ENCODE measurements around the gene MYO5B.

Gene MYO5B

GRCh38 chr18:49875155-49875554 lies 319.8 kb downstream of the MYO5B start:
- H3K4me1 ChIP-seq (ENCODE audit: control insufficient read depth in 2 of 2, insufficient read depth in 1 of 2, low read depth in 1 of 2, low read length in 2 of 2): no peaks in the 10 kb centered on the region
- H2AFZ ChIP-seq (ENCODE audit: low read length): no peak overlapping the region
- no peak overlapping the region for H2BK120ac ChIP-seq (ENCODE audit: low read depth, low read length)
- H3K79me1 ChIP-seq (ENCODE audit: low read depth, low read length): no peaks in the 10 kb centered on the region
- H3K27ac ChIP-seq (replicated peaks; ENCODE audit: low read length): no peak overlapping the region
- H3K36me3 ChIP-seq (replicated peaks in 1 of 2; ENCODE audit: control insufficient read depth in 2 of 2, insufficient read depth in 2 of 2, low read length in 2 of 2): no peaks in the 10 kb centered on the region
- WGBS, 2 donors (ENCODE audit: extremely low coverage in 2 of 2, insufficient read length in 2 of 2, insufficient replicate concordance in 1 of 2): no CpG with 5 or more reads among the region's 3 CpGs
- peaks cover 0 to 5% (median 0%) of the 10 kb centered on the region in 3 experiments for H3K27me3 ChIP-seq (ENCODE audit: control insufficient read depth in 3 of 3, insufficient read depth in 3 of 3, low read depth in 1 of 3, low read length in 3 of 3)
- no peak overlapping the region for H3K4ac ChIP-seq (ENCODE audit: low read length)
- H3K4me2 ChIP-seq (ENCODE audit: insufficient read depth, low read length, poor library complexity, severe bottlenecking): no peak overlapping the region
- H4K8ac ChIP-seq (ENCODE audit: low read depth, low read length): no peak overlapping the region
- H4K91ac ChIP-seq (ENCODE audit: low read depth, low read length, poor library complexity): no peak overlapping the region
- H2BK15ac ChIP-seq (ENCODE audit: low read length): no peak overlapping the region
- no peak overlapping the region for H3K23ac ChIP-seq (ENCODE audit: low read depth, low read length, poor library complexity)
- H3K14ac ChIP-seq (ENCODE audit: low read length): no peak overlapping the region
- H3K18ac ChIP-seq (ENCODE audit: low read length): no peak overlapping the region
- H3K9ac ChIP-seq (ENCODE audit: low read depth, low read length, poor library complexity): no peak overlapping the region
- no peak overlapping the region for H2AK5ac ChIP-seq (ENCODE audit: low read depth, low read length)
- H2BK5ac ChIP-seq (ENCODE audit: low read length): no peak overlapping the region
- H3K4me3 ChIP-seq (ENCODE audit: low read length in 2 of 2): no peak overlapping the region
- H3K9me3 ChIP-seq (replicated peaks in 1 of 2; ENCODE audit: control insufficient read depth in 2 of 2, insufficient read depth in 1 of 2, low read depth in 1 of 2, low read length in 2 of 2): no peaks in the 10 kb centered on the region
- DNase-seq (ENCODE audit: low spot score): no peak
- H2BK12ac ChIP-seq (ENCODE audit: low read length): no peak overlapping the region

GRCh38 chr18:49874238-49874637 lies 320.7 kb downstream of the MYO5B start:
- no peaks in the 10 kb centered on the region for H3K9me3 ChIP-seq (replicated peaks in 1 of 2; ENCODE audit: control insufficient read depth in 2 of 2, insufficient read depth in 1 of 2, low read depth in 1 of 2, low read length in 2 of 2)
- H3K4me3 ChIP-seq (ENCODE audit: low read length in 2 of 2): no peak overlapping the region
- H3K79me1 ChIP-seq (ENCODE audit: low read depth, low read length): no peaks in the 10 kb centered on the region
- H3K4ac ChIP-seq (ENCODE audit: low read length): no peak overlapping the region
- no peak overlapping the region for H3K18ac ChIP-seq (ENCODE audit: low read length)
- no peak overlapping the region for H3K14ac ChIP-seq (ENCODE audit: low read length)
- no peaks in the 10 kb centered on the region for H3K4me1 ChIP-seq (ENCODE audit: control insufficient read depth in 2 of 2, insufficient read depth in 1 of 2, low read depth in 1 of 2, low read length in 2 of 2)
- no peak overlapping the region for H2BK120ac ChIP-seq (ENCODE audit: low read depth, low read length)
- no peak overlapping the region for H4K8ac ChIP-seq (ENCODE audit: low read depth, low read length)
- H3K9ac ChIP-seq (ENCODE audit: low read depth, low read length, poor library complexity): no peak overlapping the region
- DNase-seq (ENCODE audit: low spot score): no peak
- WGBS, 2 donors (ENCODE audit: extremely low coverage in 2 of 2, insufficient read length in 2 of 2, insufficient replicate concordance in 1 of 2): no CpG with 5 or more reads among the region's 2 CpGs
- no peak overlapping the region for H2AFZ ChIP-seq (ENCODE audit: low read length)
- no peak overlapping the region for H2AK5ac ChIP-seq (ENCODE audit: low read depth, low read length)
- no peak overlapping the region for H2BK15ac ChIP-seq (ENCODE audit: low read length)
- no peak overlapping the region for H3K27ac ChIP-seq (replicated peaks; ENCODE audit: low read length)
- H3K23ac ChIP-seq (ENCODE audit: low read depth, low read length, poor library complexity): no peak overlapping the region
- H3K4me2 ChIP-seq (ENCODE audit: insufficient read depth, low read length, poor library complexity, severe bottlenecking): no peak overlapping the region
- no peak overlapping the region for H4K91ac ChIP-seq (ENCODE audit: low read depth, low read length, poor library complexity)
- no peak overlapping the region for H2BK12ac ChIP-seq (ENCODE audit: low read length)
- no peak overlapping the region for H2BK5ac ChIP-seq (ENCODE audit: low read length)
- H3K27me3 ChIP-seq (ENCODE audit: control insufficient read depth in 3 of 3, insufficient read depth in 3 of 3, low read depth in 1 of 3, low read length in 3 of 3): peaks cover 0 to 10% (median 0%) of the 10 kb centered on the region in 3 experiments
- no peaks in the 10 kb centered on the region for H3K36me3 ChIP-seq (replicated peaks in 1 of 2; ENCODE audit: control insufficient read depth in 2 of 2, insufficient read depth in 2 of 2, low read length in 2 of 2)

- Histone ChIP-seq H3K9ac (ENCODE audit: low read depth, low read length, poor library complexity) (no peak overlapping the region), H3K27ac (replicated peaks; ENCODE audit: low read length) (no peak overlapping the region), H3K27me3 (ENCODE audit: control insufficient read depth in 3 of 3, insufficient read depth in 3 of 3, low read depth in 1 of 3, low read length in 3 of 3) (peaks cover 0 to 12% (median 0%) of the 10 kb centered on the region in 3 experiments), H3K18ac (ENCODE audit: low read length) (no peak overlapping the region), H3K4me1 (ENCODE audit: control insufficient read depth in 2 of 2, insufficient read depth in 1 of 2, low read depth in 1 of 2, low read length in 2 of 2) (peaks cover 0 to 3% of the 10 kb centered on the region in 2 donors), H4K8ac (ENCODE audit: low read depth, low read length) (no peak overlapping the region), H2BK12ac (ENCODE audit: low read length) (no peak overlapping the region), H3K23ac (ENCODE audit: low read depth, low read length, poor library complexity) (no peak overlapping the region), H2AK5ac (ENCODE audit: low read depth, low read length) (no peak overlapping the region), H2AFZ (ENCODE audit: low read length) (no peak overlapping the region), H2BK15ac (ENCODE audit: low read length) (no peak overlapping the region), H3K9me3 (replicated peaks in 1 of 2; ENCODE audit: control insufficient read depth in 2 of 2, insufficient read depth in 1 of 2, low read depth in 1 of 2, low read length in 2 of 2) (no peaks in the 10 kb centered on the region), H3K36me3 (replicated peaks in 1 of 2; ENCODE audit: control insufficient read depth in 2 of 2, insufficient read depth in 2 of 2, low read length in 2 of 2) (no peaks in the 10 kb centered on the region), H3K4me3 (ENCODE audit: low read length in 2 of 2) (no peak overlapping the region), H3K4ac (ENCODE audit: low read length) (no peak overlapping the region), H2BK5ac (ENCODE audit: low read length) (no peak overlapping the region), H3K4me2 (ENCODE audit: insufficient read depth, low read length, poor library complexity, severe bottlenecking) (no peak overlapping the region), H3K14ac (ENCODE audit: low read length) (no peak overlapping the region), H3K79me1 (ENCODE audit: low read depth, low read length) (peaks cover 1% of the 10 kb centered on the region), H4K91ac (ENCODE audit: low read depth, low read length, poor library complexity) (no peak overlapping the region), H2BK120ac (ENCODE audit: low read depth, low read length) (no peak overlapping the region)
- no peak for DNase-seq (ENCODE audit: low spot score)
- WGBS, 2 donors (ENCODE audit: extremely low coverage in 2 of 2, insufficient read length in 2 of 2, insufficient replicate concordance in 1 of 2): no CpG with 5 or more reads among the region's 6 CpGs
Measured at GRCh38 chr18:49869354-49869753, 325.6 kb downstream of the MYO5B start.

DNA sequence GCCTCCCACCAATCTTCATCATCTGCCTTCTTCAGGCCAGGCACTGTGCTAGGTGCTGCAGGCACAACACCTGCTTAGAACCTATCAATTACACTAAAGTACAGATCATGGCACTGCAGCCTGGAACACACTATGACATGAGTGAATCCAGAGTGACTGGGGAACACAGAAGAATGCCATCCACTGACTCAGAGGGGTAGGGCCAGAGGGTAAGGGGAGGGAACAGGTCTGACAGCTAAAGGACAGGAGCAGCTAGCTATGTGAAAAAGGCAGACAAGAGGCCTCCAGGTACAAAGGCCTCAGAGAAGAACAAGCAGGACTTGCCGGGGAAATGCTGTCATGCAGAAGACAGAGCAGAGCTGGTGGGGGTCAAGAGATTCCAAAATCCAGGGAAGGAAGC lies 328.3 kb downstream of the MYO5B start:
- no peak for DNase-seq (ENCODE audit: low spot score)
- no peak overlapping the region for H4K8ac ChIP-seq (ENCODE audit: low read depth, low read length)
- peaks cover 0 to 3% of the 10 kb centered on the region in 2 donors for H3K4me1 ChIP-seq (ENCODE audit: control insufficient read depth in 2 of 2, insufficient read depth in 1 of 2, low read depth in 1 of 2, low read length in 2 of 2)
- no peak overlapping the region for H2BK5ac ChIP-seq (ENCODE audit: low read length)
- no peak overlapping the region for H3K4me2 ChIP-seq (ENCODE audit: insufficient read depth, low read length, poor library complexity, severe bottlenecking)
- H3K27ac ChIP-seq (replicated peaks; ENCODE audit: low read length): no peak overlapping the region
- H2BK120ac ChIP-seq (ENCODE audit: low read depth, low read length): no peak overlapping the region
- H3K18ac ChIP-seq (ENCODE audit: low read length): no peak overlapping the region
- H3K27me3 ChIP-seq (ENCODE audit: control insufficient read depth in 3 of 3, insufficient read depth in 3 of 3, low read depth in 1 of 3, low read length in 3 of 3): peaks cover 0 to 17% (median 0%) of the 10 kb centered on the region in 3 experiments
- H2AFZ ChIP-seq (ENCODE audit: low read length): no peak overlapping the region
- no peak overlapping the region for H3K9ac ChIP-seq (ENCODE audit: low read depth, low read length, poor library complexity)
- no peak overlapping the region for H2AK5ac ChIP-seq (ENCODE audit: low read depth, low read length)
- no peak overlapping the region for H2BK15ac ChIP-seq (ENCODE audit: low read length)
- no peak overlapping the region for H3K23ac ChIP-seq (ENCODE audit: low read depth, low read length, poor library complexity)
- H4K91ac ChIP-seq (ENCODE audit: low read depth, low read length, poor library complexity): no peak overlapping the region
- no CpG with 5 or more reads among the region's 1 CpG for WGBS, 2 donors (ENCODE audit: extremely low coverage in 2 of 2, insufficient read length in 2 of 2, insufficient replicate concordance in 1 of 2)
- H3K14ac ChIP-seq (ENCODE audit: low read length): no peak overlapping the region
- no peak overlapping the region for H2BK12ac ChIP-seq (ENCODE audit: low read length)
- no peak overlapping the region for H3K4me3 ChIP-seq (ENCODE audit: low read length in 2 of 2)
- no peaks in the 10 kb centered on the region for H3K36me3 ChIP-seq (replicated peaks in 1 of 2; ENCODE audit: control insufficient read depth in 2 of 2, insufficient read depth in 2 of 2, low read length in 2 of 2)
- H3K4ac ChIP-seq (ENCODE audit: low read length): no peak overlapping the region
- peaks cover 1% of the 10 kb centered on the region for H3K79me1 ChIP-seq (ENCODE audit: low read depth, low read length)
- H3K9me3 ChIP-seq (replicated peaks in 1 of 2; ENCODE audit: control insufficient read depth in 2 of 2, insufficient read depth in 1 of 2, low read depth in 1 of 2, low read length in 2 of 2): no peaks in the 10 kb centered on the region
